Testis (tissue), 2 donors: ENCODE data around the gene GSTM1.

ENCODE experiments used
- CTCF ChIP-seq, 3 experiments: fragments of 450-650 bp in 2 of 3; fragments of 200-600 bp in 1 of 3; sonication (generic) in 1 of 3; IDR thresholded peaks; one replicate each; pipeline ENCODE4 v1.5.1; 2016 to 2019; ENCODE audit warnings: antibody characterized with exemption in 3 of 3, mild to moderate bottlenecking in 2 of 3, moderate library complexity in 1 of 3
- POLR2A ChIP-seq: fragments of 450-650 bp; IDR thresholded peaks from one replicate; pipeline ENCODE4 v1.6.1; 2017; ENCODE audit warnings: antibody characterized with exemption, mild to moderate bottlenecking, moderate library complexity

- TF ChIP-seq CTCF (IDR thresholded peaks at IDR 0.05) (no peak), POLR2A (no peak)
These were observed 33.4 kb downstream of the GSTM1 start for GRCh38 chr1:109721042-109721441.
